GM19043 (cell line): ENCODE data around the gene CEP170B.

Experiments used
- ATAC-seq: cut with Tn5 transposase; IDR thresholded peaks from one replicate; pipeline ENCODE4 v1.9.1; 2021; ENCODE audit warnings: low read depth; ENCODE audit not compliant: unreplicated experiment

Gene CEP170B

DNA sequence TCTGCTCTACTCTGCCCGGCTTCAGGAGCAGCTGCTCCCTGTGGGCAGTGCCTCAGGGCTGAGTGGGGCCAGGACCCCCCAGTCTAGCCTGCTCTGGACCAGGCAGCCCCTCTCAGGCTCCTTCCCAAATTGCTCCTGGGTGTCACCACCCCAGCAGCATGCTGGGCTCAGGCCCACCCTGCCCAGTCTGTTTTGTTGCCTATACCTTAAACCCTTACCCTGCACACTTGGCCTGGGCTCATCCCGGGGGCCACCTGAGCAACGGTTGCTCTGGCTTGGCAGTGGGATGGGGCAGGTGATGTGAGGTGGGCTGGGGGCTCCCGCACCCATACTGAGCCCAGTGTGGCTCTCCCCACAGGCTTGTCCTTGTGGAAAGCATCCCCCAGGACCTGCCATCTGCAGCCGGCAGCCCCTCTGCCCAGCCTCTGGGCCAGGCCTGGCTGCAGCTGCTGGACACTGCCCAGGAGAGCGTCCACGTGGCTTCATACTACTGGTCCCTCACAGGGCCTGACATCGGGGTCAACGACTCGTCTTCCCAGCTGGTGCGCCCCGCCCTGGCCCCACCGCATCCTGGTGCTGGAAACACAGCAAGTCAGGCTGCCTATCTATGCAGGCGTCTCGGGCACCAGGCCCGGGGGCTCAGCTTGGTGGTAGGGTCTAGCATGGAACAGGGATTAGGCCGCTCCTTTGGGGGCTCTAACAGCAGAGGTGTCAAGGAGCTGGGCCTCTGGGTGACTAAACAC is 63.5 kb downstream of the CEP170B start:
- ATAC-seq, result no peak

DNA sequence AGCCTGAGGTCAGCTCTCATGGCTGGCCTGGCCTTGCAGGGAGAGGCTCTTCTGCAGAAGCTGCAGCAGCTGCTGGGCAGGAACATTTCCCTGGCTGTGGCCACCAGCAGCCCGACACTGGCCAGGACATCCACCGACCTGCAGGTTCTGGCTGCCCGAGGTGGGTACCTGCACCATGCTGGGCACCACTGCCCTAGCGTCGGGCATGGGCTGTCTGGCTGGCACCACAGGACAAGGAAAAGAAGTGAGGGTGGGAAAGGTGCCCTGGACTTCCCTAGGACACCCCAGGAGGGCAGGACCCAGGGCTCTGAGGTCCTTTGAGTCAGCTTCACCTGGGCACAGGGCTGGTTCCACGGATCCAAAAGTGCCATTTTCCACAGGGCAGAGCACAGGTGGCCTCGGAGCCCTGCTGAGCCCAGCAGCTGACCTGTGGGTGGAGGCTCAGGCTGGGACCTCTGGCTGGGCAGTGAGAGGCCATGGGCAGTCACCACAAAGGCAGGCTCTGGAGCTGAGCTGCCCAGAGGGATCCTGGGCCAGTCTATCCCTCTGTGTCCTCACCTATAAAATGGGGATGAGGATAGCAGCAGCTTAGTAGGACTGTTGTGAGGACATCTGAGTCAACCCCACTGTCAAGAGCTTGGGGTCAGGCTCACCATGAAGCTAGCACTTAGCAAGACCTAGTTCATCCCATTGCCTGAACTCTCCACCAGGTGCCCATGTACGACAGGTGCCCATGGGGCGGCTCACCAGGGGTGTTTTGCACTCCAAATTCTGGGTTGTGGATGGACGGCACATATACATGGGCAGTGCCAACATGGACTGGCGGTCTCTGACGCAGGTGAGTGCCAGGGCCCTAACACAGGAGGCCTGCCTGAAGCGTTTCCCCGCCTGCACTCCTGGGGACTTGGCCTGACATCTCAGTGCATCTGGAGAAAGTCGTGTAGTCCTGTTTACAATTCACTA is 64.5 kb downstream of the CEP170B start:
- ATAC-seq, result no peak

DNA sequence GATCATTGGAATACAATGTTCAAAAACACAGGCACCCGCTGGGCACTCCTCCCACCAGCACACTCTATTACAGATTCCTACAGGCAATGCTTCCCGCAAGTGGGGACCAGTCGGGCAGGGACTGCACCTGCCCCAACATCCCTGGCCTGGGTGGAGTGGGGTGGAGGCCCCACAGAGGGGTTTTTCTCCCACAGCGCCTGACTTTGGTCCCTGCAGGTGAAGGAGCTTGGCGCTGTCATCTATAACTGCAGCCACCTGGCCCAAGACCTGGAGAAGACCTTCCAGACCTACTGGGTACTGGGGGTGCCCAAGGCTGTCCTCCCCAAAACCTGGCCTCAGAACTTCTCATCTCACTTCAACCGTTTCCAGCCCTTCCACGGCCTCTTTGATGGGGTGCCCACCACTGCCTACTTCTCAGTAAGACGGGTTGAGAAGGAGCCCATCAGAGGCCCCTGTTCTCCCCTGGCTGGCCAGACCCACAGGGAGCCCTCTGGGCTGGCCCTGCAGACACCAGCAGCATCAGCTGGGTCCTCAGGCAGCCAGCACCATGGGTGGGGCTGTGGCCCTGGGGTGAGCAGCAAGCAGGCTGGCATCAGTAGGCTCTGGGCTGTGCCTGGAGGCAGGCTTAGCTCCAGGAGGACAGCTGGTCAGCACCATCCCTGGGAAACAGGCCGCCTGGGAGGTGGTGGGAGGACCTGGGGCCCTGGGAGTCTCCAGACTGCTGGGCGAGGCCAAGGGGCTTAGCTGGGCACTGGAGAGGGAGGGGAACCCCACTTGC is 65.6 kb downstream of the CEP170B start:
- no peak for ATAC-seq

DNA sequence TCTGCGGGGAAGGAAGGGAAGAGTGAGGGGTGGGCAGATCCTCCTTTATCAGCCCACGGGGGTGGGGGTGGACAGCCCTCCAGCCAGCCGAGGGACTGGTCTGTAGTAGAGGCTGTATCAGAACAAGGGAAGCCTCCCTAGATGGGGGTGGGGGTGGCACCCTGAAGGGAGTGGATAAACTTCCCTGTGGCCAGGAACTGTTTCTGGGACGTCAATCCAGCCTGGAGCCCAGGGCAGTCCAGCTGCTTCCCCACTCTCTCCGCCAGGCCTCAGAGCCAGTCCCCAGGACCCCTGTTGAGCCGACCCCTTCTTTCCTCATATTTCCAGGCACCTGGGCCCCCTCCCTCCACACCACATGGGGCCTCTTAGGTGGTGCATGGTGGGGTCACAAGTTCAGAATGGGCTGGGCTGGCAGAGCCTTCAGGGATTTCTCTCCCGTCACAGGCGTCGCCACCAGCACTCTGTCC is 66.3 kb downstream of the CEP170B start:
- ATAC-seq, result no peak

DNA sequence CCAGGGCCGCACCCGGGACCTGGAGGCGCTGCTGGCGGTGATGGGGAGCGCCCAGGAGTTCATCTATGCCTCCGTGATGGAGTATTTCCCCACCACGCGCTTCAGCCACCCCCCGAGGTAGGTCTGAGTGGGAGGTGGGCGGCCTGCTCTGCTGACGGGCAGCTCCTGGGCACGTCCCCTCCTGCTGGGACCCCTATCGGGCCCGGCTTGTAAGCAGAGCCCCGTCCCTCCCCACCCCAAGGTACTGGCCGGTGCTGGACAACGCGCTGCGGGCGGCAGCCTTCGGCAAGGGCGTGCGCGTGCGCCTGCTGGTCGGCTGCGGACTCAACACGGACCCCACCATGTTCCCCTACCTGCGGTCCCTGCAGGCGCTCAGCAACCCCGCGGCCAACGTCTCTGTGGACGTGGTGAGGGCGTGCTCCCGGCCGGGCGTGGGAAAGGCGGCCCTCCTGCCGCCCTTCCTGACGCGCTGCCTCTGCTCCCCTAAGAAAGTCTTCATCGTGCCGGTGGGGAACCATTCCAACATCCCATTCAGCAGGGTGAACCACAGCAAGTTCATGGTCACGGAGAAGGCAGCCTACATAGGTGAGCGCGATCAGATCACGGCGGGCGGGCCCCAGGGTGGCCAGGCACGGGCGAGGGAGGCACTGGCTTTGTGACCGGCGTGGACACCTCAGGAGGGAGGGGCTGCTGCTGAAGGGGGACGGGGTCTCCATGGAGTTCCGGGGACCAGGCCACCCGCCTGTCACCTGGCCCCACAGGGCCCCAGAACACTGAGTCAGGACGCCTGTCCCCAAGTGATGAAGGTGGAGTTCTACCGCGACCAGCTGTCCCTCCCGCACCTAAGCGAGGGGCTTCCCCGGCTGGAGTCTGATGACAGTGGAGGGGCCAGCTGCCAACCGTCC is 67.0 kb downstream of the CEP170B start:
- no peak for ATAC-seq

DNA sequence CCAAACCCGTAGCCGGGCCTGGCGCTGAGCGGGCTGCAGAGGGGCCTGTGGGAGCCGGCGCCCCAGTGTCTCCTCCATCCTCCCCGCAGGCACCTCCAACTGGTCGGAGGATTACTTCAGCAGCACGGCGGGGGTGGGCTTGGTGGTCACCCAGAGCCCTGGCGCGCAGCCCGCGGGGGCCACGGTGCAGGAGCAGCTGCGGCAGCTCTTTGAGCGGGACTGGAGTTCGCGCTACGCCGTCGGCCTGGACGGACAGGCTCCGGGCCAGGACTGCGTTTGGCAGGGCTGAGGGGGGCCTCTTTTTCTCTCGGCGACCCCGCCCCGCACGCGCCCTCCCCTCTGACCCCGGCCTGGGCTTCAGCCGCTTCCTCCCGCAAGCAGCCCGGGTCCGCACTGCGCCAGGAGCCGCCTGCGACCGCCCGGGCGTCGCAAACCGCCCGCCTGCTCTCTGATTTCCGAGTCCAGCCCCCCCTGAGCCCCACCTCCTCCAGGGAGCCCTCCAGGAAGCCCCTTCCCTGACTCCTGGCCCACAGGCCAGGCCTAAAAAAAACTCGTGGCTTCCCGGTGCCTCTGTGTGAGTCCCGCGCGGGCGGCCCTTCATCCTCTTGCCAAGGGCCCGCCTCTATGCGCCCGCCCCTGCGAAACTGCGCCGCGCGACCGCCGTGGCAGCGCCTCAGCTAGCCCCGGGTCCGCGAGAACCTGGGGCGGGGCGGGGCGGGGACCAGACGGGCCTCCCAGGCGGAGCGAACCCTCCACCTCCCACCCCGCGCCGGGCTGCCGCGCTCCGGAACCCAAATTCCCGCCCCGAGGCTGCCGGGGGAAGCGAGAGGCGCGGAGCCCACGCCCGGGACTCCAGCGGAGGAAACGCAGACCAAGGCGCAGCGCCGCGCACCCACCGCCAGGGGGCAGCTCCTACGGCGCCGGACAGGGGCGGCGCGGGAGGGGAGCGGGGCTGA is 67.9 kb downstream of the CEP170B start:
- no peak for ATAC-seq

DNA sequence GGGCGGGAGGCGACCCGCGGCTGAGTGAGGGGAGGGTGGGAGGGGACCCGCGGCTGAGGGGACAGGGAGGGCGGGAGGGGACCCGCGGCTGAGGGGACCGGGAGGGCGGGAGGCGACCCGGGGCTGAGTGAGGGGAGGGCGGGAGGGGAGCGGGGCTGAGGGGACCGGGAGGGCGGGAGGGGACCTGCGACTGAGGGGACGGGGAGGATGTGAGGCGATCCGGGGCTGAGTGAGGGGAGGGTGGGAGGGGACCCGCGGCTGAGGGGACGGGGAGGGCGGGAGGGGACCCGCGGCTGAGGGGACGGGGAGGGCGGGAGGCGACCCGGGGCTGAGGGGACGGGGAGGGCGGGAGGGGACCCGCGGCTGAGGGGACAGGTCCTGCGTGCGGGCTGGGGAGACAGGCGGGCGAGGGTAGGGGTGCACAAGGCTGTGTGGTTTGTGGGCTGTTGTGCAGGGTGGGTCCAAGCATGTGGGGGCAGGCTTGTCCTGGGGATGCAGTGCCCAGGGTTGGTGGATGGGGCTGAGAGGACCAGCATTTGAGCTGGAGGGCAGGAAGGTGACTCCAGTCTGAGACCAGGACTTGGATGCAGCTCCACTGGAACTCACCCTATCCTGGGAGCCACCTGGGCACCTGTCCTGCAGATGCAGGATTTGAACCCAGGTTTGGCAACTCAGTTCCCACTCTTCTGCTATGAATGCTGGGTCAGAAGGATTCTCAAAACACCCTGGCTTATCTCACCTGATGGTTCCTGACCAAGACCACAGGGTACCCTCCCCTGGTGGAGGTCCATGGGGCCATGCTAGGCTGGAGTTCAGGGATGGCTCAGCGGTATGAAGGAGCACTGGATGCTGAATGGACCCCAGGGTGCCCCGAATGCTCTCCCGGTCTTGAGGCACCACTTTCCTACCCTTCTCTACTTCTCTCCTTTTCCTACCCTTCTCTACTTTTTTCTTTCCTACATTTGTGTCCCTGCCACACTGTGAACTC is 69.0 kb downstream of the CEP170B start:
- ATAC-seq, result no peak

DNA sequence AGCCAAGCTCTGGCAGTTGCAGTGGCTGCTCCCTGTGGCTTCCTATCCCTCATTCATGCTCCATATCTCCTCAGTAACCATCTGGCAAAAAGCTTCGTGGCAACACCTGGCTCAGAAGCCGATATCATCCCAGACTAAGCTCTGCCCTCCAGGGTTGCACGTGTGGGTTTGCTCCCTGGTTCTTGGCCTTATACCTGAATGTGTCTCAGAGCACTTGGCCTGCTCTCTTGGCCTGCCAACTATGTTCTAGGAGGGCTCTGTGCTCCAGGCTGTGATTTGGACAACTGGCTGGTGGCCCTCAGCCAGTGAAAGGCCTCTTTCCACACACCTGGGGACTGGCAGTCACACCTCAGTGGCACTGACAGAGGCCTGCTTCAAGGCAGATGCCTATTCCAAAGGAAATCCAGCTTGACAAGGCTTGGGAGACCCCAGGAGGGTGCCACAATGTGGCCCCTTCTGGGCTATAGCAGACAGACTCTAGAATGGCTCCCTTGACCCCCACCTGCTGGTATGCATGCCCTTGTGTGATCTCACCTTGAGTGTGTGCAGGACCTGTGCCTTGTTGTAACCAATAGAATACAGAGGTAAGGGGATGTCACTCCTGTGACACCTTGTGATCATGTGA is 70.1 kb downstream of the CEP170B start:
- no peak for ATAC-seq

DNA sequence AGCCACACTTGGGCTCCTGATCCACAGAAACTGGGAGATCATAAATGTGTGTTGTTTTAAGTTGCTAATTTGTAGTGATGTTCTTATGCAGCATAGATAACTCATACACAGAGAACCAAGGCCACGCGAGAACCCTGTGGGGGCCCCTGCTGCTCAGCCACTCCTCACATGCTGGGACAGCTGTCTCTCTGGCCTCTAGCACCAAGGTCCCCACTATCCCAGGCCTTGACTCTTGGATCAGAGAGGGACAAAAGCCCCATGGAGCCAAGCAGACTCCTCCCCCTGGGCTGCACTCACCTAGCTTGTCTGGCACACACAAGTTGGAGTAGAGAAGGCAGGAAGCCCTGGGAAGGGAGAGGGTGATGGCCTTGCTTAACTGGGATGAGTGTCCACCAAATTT is 70.9 kb downstream of the CEP170B start:
- no peak for ATAC-seq

DNA sequence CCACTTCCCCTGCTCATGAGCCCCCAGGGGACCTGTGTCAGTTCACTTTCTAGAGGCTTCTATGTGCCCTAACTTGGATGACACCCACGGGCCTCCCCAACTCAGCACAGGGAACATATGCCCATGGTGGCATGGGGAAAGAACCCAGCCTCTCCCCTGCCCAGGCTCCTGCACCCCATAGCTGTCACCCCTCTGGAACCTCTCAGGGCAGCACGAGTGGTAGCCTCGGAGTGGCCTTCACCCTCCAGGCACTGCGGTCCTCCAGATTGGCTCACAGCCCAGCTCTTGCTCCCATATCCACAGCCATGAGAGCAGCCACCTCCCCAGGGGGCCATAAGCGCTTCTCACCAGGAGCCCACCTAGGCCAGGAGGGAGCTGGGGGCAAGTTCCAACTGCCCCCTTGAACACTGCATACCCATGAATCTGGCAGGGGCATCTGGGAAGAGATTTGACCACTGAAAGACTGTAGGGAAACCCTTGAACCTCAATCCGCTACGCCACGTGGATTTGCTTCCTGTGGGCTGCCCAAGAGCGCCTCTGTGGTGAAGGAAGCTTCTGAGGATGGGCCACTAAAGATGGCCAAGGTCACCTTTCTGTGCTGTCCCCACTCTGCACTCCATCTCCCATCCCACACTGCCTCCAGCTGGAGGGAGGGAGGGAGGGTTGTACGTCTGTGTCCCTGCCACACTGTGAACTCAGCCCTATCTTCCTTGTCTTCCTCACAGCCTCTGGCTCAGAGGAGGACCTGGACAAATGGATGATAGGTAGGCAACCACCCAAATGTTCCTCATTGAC is 71.5 kb downstream of the CEP170B start:
- no peak for ATAC-seq

DNA sequence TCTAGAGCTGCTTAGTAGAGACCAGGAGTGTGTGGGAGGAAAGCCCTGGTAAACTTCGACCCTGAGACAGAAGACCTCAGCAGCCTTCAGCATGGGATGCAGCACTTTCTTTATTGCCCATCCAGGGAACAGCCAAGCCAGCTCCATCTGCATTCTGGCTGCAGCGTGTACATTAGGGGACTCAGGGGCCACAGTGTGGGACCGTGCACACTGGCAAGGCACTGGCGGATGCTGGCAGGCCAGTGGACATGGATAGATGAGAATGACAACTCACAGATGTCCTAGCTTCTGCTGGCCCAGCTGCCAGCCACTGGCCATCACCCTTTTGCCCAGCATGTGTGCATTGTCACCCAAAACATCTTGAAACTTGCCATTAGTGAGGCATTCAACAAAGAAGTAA is 72.1 kb downstream of the CEP170B start:
- ATAC-seq, result no peak

DNA sequence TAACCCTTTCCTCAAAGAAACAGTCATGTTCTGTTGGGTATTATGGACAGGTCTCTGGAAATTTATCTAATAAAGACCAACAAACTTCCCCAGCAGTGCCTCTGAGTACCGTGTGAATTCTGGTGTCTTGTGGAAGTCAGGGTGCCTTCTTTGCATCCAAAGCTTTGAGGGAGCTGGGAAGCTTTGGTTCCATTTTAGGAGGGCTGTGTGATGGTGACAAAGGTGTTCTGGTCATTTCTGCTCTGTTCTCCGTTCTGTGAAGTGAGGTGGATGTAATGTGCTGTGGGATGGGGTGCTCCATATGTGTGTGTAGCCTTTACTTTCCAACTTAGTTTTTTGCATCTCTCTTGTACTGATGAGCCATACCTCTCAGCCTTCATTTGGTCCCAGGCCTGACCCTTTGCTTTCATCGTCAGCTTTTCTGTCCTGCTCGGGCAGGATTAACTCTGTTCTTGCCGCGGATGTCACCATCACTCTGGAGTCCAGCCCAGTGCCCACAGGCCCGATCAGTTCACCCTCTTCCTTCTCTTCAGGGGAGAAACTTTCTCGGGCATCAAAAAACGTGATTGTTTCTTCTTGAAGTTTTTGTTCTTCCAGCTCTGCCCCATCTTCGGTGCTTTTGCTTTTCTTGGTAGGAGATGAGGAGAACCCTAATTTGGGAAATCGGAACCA is 72.8 kb downstream of the CEP170B start:
- ATAC-seq, result no peak

DNA sequence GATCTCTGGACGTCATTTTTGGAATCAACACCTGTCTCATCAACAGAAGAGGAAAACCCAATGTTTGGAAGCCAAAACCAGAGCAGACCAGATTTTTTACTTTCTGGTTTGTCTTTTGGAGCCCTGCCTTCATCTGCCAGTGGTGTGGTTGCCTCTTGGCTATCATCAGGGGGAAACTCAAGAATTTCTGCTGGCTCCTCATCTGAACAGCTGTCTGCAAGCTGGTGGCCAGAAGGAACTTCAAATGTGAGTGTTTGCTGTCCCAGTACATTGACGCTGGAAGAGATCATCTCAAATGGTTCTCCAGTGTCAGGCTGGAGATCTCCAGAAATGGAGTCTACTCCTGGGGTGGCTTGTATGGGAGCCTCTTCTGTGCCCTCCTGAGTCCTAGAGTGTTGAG is 73.4 kb downstream of the CEP170B start:
- no peak for ATAC-seq

DNA sequence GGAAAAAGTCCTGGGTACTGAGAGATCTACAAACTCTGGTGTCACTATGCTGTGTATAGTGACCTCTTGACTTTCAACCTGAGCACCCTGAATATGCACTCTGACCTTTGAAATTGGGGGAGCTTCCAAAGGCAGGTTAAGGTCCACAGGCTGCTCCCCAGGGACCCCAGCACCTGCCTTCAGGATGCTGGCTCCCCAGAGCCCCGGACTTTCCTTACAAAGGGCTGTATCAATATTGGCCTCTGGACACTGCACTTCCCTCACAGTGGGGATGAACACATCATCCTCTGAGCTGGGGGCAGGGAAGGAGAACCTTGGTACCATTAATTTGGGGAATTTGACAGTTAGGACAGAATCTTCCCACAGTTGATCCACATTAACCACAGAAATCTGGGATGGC is 73.9 kb downstream of the CEP170B start:
- ATAC-seq, result no peak

DNA sequence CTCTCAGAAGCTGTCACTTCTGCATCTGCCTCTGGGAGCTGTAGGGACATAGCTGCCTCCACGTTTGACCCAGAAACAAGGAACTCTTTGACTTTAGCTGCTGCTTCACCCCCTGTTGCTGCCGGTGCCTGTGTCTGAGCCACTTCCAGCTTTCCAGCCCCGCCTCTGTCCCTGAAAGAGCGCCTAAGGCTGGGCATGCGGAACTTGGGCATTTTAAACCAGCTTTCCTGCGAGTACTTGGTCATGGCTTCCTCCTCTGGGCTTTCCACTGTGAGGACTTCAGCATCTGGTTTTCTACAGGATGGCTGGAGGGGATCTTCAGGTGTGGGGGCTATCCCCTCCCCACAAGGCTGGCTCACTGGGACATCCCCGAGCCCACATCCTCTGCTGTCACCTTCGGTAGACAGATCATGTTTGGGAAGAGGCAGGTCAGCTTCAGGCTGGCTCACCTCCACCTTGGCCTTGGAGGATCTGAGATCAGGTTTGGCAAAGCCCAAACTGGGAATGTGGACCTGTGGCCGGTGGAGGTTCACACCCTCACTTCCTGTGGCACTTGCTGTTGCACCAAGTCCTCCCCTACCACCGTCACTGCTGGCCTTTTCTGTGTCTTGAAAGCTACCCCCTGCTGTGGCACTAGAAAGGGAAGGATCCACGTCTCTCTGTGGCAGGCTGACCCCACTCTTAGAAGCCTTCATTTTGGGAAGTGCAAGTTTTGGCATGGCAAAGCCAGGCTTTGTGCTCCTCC is 74.8 kb downstream of the CEP170B start:
- ATAC-seq, result no peak
